ENCODE data around the gene OR2T1.
"Not testable (repeated sequence)": the region's sequence is repeated elsewhere in the genome, so short reads cannot be mapped to it uniquely, and the experiment has no call there.

The OR2T1 gene

DNA sequence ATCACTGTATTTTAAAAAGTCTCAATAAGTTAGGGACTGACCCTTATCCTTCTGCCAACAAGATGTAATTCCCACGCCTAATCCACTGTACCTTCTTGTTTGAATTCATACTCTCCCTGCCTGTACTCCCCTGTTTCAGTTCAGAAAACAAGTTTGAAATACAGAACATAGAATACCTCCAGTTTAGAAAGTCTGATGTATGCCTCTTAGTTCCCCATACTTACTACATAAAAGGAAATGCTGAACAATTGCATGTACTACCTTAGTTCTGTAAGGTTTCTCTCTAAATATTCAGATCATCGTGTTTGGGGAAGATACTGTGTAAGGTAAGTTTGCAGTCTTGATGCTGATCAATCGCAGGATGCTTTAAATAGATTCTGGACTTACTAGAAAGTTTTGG lies 33.5 kb downstream of the OR2T1 start:
- DNase-seq (ENCODE audit: low read depth in 2 of 2) = not testable (repeated sequence)

- not testable (repeated sequence) for DNase-seq (ENCODE audit: low read depth in 2 of 2)
These were observed 35.8 kb downstream of the OR2T1 start for GRCh38 chr1:248438668-248439067.

DNA sequence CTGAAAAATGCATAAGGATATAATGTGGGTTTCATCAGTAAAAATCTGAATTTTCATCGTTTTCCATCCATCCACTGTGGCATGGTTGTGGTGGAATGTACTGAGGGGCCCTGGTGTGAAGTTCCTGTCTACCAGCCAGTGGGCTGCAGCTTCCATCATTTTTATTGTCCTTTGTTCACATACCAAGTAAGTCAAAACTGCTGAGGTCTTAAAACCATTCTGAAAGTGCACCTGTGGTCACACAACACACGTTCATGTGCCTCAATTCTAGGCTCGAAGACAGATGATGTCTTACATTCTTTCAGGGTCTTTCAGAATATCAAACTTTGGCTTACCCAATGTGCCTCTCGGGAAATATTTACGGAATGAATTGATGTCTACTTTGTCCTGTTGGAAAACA lies 36.4 kb downstream of the OR2T1 start:
- not testable (repeated sequence) for DNase-seq (ENCODE audit: low read depth in 2 of 2)

DNA sequence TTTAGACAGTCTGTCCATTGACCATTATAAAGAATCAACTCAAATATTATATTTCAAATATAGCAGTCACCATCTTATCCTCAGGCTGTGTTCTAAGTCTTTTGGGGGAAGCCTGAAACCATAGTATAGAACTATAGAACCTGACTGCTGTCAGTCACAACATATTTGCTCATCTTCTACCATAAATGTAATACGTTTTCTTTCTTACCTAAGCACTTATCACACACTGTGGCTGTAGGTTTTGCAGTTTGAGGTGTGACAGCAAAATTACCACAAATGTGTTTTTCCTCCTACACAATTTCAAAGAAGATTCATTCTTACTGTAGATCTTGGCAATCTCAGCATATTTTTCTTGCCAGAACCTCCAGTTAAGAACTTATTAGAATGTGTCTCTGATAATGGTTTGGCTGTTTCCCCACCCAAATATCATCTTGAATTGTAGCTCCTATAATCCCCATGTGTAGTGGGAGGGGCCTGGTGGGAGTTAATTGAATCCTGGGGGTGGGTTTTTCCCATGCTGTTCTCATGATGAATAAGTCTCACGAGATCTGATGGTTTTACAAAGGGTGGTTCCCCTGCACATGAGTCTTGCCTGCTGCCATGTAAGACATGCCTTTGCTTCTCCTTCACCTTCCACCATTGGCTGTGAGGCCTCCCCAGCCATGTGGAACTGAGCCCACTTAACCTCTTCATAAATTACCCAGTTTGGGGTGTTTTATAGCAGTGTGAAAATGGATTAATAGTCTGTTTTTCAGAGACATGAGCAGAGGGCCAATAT lies 39.8 kb downstream of the OR2T1 start:
- DNase-seq (ENCODE audit: low read depth in 2 of 2) = not testable (repeated sequence)

- not testable (repeated sequence) for DNase-seq (ENCODE audit: low read depth in 2 of 2)
These were observed 41.8 kb downstream of the OR2T1 start for GRCh38 chr1:248444603-248445002.

DNA sequence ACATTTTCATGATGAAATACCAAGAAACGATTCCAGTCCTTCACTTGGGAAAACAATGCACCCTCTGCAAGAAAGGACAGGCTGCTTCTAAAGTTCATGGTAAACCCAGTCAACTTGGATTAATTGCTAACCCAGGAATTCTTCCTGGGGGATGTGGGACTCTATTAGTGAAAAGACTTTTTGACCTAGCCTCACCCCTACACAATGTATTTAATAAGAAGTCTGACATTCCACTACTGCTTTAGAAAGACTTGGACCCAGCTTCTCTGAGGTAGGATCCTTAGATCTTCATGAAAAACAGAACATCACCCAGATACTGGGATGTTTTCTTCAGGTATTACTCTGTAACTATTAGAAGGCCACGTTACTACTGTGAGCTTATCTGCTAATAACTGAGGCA lies 42.6 kb downstream of the OR2T1 start, which contains the start of gene OR2T2:
Gene OR2T2 (plus strand): TSS at position 239 of the 400 bp plus-strand sequence. CDS start 7,161 bp downstream, outside the sequence.
- DNase-seq (ENCODE audit: low read depth in 2 of 2) = not testable (repeated sequence)

- DNase-seq (ENCODE audit: low read depth in 2 of 2) = not testable (repeated sequence)
These were observed 45.7 kb downstream of the OR2T1 start for GRCh38 chr1:248448409-248449074.

- DNase-seq (ENCODE audit: low read depth in 2 of 2) = not testable (repeated sequence)
These were observed 47.1 kb downstream of the OR2T1 start for GRCh38 chr1:248449821-248450465.

GRCh38 chr1:248450466-248451145 lies 47.8 kb downstream of the OR2T1 start:
- DNase-seq (ENCODE audit: low read depth in 2 of 2) = not testable (repeated sequence)

GRCh38 chr1:248453619-248454018 lies 50.8 kb downstream of the OR2T1 start:
- not testable (repeated sequence) for DNase-seq (ENCODE audit: low read depth in 2 of 2)

- not testable (repeated sequence) for DNase-seq (ENCODE audit: low read depth in 2 of 2)
These were observed 52.2 kb downstream of the OR2T1 start for GRCh38 chr1:248455045-248455444.

DNA sequence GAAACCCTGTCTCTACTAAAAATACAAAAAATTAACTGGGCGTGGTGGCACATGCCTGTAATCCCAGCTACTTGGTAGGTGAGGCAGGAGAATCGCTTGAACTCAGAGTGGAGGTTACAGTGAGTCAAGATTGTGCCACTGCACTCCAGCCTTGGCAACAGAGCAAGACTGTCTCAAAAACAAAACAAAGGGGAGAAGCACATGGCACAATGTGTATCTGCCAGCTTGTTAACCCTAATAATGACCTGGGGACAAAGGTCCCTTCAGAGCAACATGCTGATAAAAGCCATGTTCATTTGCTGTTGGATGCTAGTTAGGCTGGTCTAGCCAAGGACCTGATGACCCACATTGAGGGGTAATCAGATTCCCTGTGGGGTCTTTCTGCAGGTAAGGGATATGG lies 53.8 kb downstream of the OR2T1 start:
- DNase-seq (ENCODE audit: low read depth in 2 of 2) = not testable (repeated sequence)

All from stimulated activated CD8-positive, alpha-beta memory T cell treated with anti-CD3 and anti-CD28 coated beads, Interleukin-7, amount 100 ng/mL, for 1 hour (primary cell).